SK-N-MC (cell line): ENCODE data around the gene RAD50.
"Not testable (repeated sequence)": the region's sequence is repeated elsewhere in the genome, so short reads cannot be mapped to it uniquely, and the experiment has no call there.

Experiments used
- DNase-seq: peaks from one replicate; pipeline ENCODE4 v3.0.0-alpha.2; 2011; ENCODE audit warnings: low read depth, low spot score
- H3K27ac ChIP-seq: fragments of 200-600 bp; sonication (generic); 2 replicates; pipeline ENCODE4 v1.5.1; 2016; ENCODE audit warnings: mixed run types
- H3K36me3 ChIP-seq: fragments of 200-600 bp; sonication (generic); 2 replicates; pipeline ENCODE4 v1.6.1; 2017; ENCODE audit warnings: antibody characterized with exemption, low read length, mixed read lengths; ENCODE audit not compliant: insufficient read depth
- H3K4me3 ChIP-seq: fragments of 200-600 bp; sonication (generic); 2 replicates; pipeline ENCODE4 v1.5.1; 2016
- H3K9ac ChIP-seq: fragments of 200-600 bp; sonication (generic); 2 replicates; pipeline ENCODE4 v1.8.0; 2017; ENCODE audit warnings: mixed run types, mixed read lengths; ENCODE audit not compliant: insufficient read length
- H3K9me3 ChIP-seq: fragments of 200-600 bp; sonication (generic); 2 replicates; pipeline ENCODE4 v1.6.1; 2017; ENCODE audit warnings: low read depth, mild to moderate bottlenecking, antibody characterized with exemption, low read length, moderate library complexity, mixed read lengths
- EZH2 ChIP-seq: fragments of 200-600 bp; sonication (generic); IDR thresholded peaks from one replicate; pipeline ENCODE4 v1.6.1; 2017; ENCODE audit warnings: antibody characterized with exemption
- FOXP2 ChIP-seq: optimal IDR thresholded peaks from 2 replicates; pipeline ENCODE3; 2011; ENCODE audit warnings: mild to moderate bottlenecking, moderate library complexity; ENCODE audit not compliant: insufficient read depth; ENCODE audit errors: extremely low read length, control extremely low read depth
- POLR2AphosphoS5 ChIP-seq: IDR thresholded peaks from 2 replicates; pipeline ENCODE4 v1.6.1; 2012; ENCODE audit warnings: mild to moderate bottlenecking, low read depth, low read length, borderline replicate concordance

RAD50 gene

GRCh38 chr5:132528866-132529634 lies 27.7 kb upstream of the RAD50 start:
- Histone ChIP-seq H3K27ac (no peak overlapping the region), H3K9me3 (no peaks in the 10 kb centered on the region), H3K4me3 (no peak overlapping the region), H3K36me3 (no peaks in the 10 kb centered on the region), H3K9ac (no peak overlapping the region)
- DNase-seq = no peak
- TF ChIP-seq FOXP2 (no peak), POLR2AphosphoS5 (no peak), EZH2 (no peak)

- no peaks in the 10 kb centered on the region for H3K9me3 ChIP-seq
- no peak for TF ChIP-seq POLR2AphosphoS5
- no peak for TF ChIP-seq EZH2
- TF ChIP-seq FOXP2 = no peak
- H3K4me3 ChIP-seq = no peak overlapping the region
- H3K27ac ChIP-seq = no peak overlapping the region
- H3K36me3 ChIP-seq = no peaks in the 10 kb centered on the region
- no peak for DNase-seq
- H3K9ac ChIP-seq = no peak overlapping the region
Observed at GRCh38 chr5:132530946-132531345, 25.8 kb upstream of the RAD50 start.

- no peak overlapping the region for H3K4me3 ChIP-seq
- no peak for DNase-seq
- no peaks in the 10 kb centered on the region for H3K9me3 ChIP-seq
- H3K9ac ChIP-seq = no peak overlapping the region
- no peak for TF ChIP-seq FOXP2
- TF ChIP-seq POLR2AphosphoS5 = no peak
- TF ChIP-seq EZH2 = no peak
- H3K27ac ChIP-seq = no peak overlapping the region
- no peaks in the 10 kb centered on the region for H3K36me3 ChIP-seq
Observed at GRCh38 chr5:132539716-132540115, 17.1 kb upstream of the RAD50 start.

GRCh38 chr5:132540149-132540548 lies 16.6 kb upstream of the RAD50 start:
- H3K9ac ChIP-seq = no peak overlapping the region
- DNase-seq = no peak
- no peaks in the 10 kb centered on the region for H3K9me3 ChIP-seq
- H3K36me3 ChIP-seq = no peaks in the 10 kb centered on the region
- H3K4me3 ChIP-seq = no peak overlapping the region
- TF ChIP-seq POLR2AphosphoS5 = no peak
- TF ChIP-seq EZH2 = no peak
- no peak overlapping the region for H3K27ac ChIP-seq

- H3K36me3 ChIP-seq = no peaks in the 10 kb centered on the region
- H3K9me3 ChIP-seq = no peaks in the 10 kb centered on the region
- H3K9ac ChIP-seq = no peak overlapping the region
- DNase-seq = no peak
- no peak overlapping the region for H3K27ac ChIP-seq
- no peak for TF ChIP-seq POLR2AphosphoS5
- no peak for TF ChIP-seq EZH2
- TF ChIP-seq FOXP2 = no peak
- H3K4me3 ChIP-seq = no peak overlapping the region
Observed at GRCh38 chr5:132540764-132541163, 16.0 kb upstream of the RAD50 start.

- Histone ChIP-seq H3K9ac (no peak within 1 kb of the TSS), H3K27ac (no peak within 1 kb of the TSS), H3K4me3 (no peak within 1 kb of the TSS), H3K9me3 (no peaks in the 10 kb centered on the region), H3K36me3 (no peaks in the 10 kb centered on the region)
- TF ChIP-seq EZH2 (no peak), POLR2AphosphoS5 (no peak), FOXP2 (no peak)
- DNase-seq = no peak
Observed at GRCh38 chr5:132543472-132544201, 13.1 kb upstream of the RAD50 start, which contains the start of gene IL5. TSS of gene IL5 (minus strand) at chr5:132543522. CDS start at chr5:132543478, 44 bp downstream.

- no peak overlapping the region for H3K27ac ChIP-seq
- no peak overlapping the region for H3K4me3 ChIP-seq
- no peaks in the 10 kb centered on the region for H3K9me3 ChIP-seq
- TF ChIP-seq POLR2AphosphoS5 (no peak), EZH2 (no peak), FOXP2 (no peak)
- no peak overlapping the region for H3K9ac ChIP-seq
- no peak for DNase-seq
- no peaks in the 10 kb centered on the region for H3K36me3 ChIP-seq
Observed at GRCh38 chr5:132546108-132546507, 10.7 kb upstream of the RAD50 start.

GRCh38 chr5:132547269-132547668 lies 9.5 kb upstream of the RAD50 start:
- DNase-seq = no peak
- H3K36me3 ChIP-seq = no peaks in the 10 kb centered on the region
- no peak overlapping the region for H3K27ac ChIP-seq
- no peak overlapping the region for H3K9ac ChIP-seq
- TF ChIP-seq EZH2 (no peak), FOXP2 (no peak), POLR2AphosphoS5 (no peak)
- H3K4me3 ChIP-seq = no peak overlapping the region
- H3K9me3 ChIP-seq = no peaks in the 10 kb centered on the region

- H3K9me3 ChIP-seq, DNase-seq, H3K27ac ChIP-seq, H3K36me3 ChIP-seq, H3K4me3 ChIP-seq, H3K9ac ChIP-seq: not testable (repeated sequence)
Observed at GRCh38 chr5:132548834-132549233, 7.9 kb upstream of the RAD50 start.
